GM12865 (cell line): ENCODE data around the gene DGAT2.

Experiments
- DNase-seq: peaks from one replicate; pipeline ENCODE4 v3.0.0; 2010; ENCODE audit warnings: low read depth
- H3K4me3 ChIP-seq: 2 replicates; pipeline ENCODE4 v1.5.1; 2011; ENCODE audit warnings: mild to moderate bottlenecking, low read depth, low read length, control low read depth
- CTCF ChIP-seq: IDR thresholded peaks from 2 replicates; pipeline ENCODE4 v1.5.1; 2011; ENCODE audit warnings: low read length, control low read depth, low read depth, inconsistent platforms; ENCODE audit not compliant: insufficient read depth; ENCODE audit errors: missing control alignments

The DGAT2 gene

GRCh38 chr11:75784506-75784905 is 15.9 kb downstream of the DGAT2 start:
- no peak for TF ChIP-seq CTCF
- H3K4me3 ChIP-seq: no peak overlapping the region
- DNase-seq: no peak

- TF ChIP-seq CTCF: no peak
Measured at GRCh38 chr11:75785187-75785586, 16.6 kb downstream of the DGAT2 start.

GRCh38 chr11:75786101-75786736 is 17.6 kb downstream of the DGAT2 start:
- no peak overlapping the region for H3K4me3 ChIP-seq
- DNase-seq: no peak
- no peak for TF ChIP-seq CTCF

More at GRCh38 chr11:75785187-75785586, 16.6 kb downstream of the DGAT2 start:
- no peak for DNase-seq
- no peak overlapping the region for H3K4me3 ChIP-seq

- TF ChIP-seq CTCF: no peak
- H3K4me3 ChIP-seq: no peak overlapping the region
- DNase-seq: no peak
Measured at GRCh38 chr11:75789521-75789920, 20.9 kb downstream of the DGAT2 start.

GRCh38 chr11:75790986-75791385 is 22.4 kb downstream of the DGAT2 start:
- DNase-seq: no peak
- no peak for TF ChIP-seq CTCF
- no peak overlapping the region for H3K4me3 ChIP-seq

GRCh38 chr11:75792127-75792731 is 23.7 kb downstream of the DGAT2 start:
- no peak overlapping the region for H3K4me3 ChIP-seq
- no peak for TF ChIP-seq CTCF
- DNase-seq: no peak
